NOMO-1 treated with DMSO at 0.1 percent for 48 hours (cell line): ENCODE results near the gene SHISA5.
"Not testable (repeated sequence)": the region's sequence is repeated elsewhere in the genome, so short reads cannot be mapped to it uniquely, and the experiment has no call there.

Experiments
- DNase-seq: peaks from one replicate; lab custom pipeline; 2025; ENCODE audit not compliant: unreplicated experiment; lab: John Stamatoyannopoulos, UW

The SHISA5 gene

DNA sequence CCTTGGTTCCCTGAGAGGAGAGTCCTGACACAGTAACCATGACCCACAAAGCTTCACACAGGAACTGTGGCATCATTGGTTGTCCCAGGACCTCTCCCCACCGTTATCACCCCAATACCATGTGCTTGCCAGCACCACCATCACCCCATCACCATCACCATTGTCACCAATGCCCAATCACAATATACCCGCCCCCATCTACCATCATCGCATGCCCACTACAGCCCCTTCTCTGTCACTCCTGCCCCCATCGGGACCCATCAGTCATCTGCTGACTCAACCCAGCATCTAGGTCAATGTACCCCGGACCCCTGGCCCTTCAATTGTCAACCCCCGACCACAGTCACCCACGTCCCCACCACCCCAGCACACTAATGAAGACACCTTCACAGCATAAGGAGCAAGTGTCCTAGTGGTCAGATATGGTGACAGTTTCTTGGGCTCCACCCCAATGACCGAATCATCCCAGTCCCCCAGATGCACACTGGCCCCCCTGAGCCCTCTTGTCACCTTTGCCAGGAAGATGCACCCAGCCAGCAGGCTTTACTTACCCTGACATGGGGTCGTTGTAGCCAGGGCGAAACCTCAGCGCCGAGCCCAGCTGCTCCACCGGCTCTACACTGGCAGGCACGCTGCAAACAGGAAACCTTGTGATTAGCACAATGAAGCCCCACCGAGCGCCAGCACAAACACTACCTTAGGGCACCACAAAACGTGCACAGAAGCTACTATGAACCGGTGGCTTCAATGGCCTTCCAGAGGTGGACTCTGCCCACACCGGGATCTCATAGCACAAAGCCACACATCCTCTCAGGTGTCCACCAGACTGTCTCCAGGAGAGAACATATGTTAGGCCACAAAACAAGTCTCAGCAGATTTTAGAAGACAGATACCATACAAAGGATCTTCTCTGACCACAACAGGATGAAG, 25.1 kb downstream of the SHISA5 start:
- peak; percentile 56 for DNase-seq

DNA sequence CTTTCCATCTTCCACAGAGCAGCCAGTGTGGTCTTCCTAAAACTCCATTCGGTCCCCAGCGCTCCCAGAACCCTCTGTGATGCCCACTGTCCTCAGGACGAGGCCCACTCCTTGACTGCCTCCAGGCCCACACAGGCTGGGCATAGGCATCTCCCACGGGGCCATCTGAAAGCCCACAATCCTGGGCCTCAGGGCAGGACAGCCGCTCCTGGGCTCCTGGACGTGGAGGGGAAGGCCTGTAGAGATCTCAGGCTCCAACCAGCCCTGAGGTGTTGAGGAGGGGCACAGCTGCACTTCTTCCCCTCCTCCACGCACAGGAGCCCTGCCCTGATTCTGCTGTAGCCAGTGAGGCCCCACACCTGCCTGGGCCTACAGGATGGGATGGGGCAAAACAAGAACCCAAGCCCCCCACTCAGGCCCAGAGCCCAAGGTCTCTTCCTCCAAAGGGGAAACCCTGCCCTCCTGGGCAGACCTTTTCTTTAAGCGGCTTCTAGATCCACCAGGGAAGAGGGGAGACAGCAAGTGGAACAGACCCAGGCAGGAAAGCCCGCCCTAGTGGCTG, 25.9 kb downstream of the SHISA5 start:
- no peak for DNase-seq

DNA sequence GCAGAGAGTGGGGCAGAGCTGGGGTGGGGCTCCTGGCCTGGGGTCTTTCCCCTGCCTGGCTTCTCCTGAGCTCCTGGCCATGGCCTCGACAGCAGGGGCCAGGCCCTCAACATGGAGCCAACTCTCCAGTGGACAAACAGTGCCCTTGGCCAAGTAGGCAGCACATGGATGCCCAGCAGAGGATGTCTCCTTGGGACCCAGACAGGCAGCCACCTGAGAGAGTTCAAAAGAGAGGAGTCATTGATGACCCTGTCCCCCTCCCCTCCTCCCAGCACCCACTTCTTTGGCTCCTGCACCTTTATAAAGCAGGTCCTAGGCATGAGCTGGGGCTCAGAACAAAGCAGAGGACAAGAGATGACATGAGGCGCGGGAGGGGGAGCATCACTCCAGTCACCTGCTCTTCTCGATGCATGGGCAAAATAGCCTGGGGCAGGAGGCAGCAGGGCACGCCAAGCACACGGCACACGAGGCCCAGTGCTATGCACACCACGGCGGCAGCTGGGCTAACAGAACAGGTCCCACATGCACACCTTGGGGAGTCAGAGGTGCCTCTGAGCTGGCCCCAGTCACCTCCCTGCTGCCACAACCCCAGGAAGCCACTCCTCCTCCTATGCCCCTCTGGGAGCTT, 27.4 kb downstream of the SHISA5 start:
- no peak for DNase-seq

DNA sequence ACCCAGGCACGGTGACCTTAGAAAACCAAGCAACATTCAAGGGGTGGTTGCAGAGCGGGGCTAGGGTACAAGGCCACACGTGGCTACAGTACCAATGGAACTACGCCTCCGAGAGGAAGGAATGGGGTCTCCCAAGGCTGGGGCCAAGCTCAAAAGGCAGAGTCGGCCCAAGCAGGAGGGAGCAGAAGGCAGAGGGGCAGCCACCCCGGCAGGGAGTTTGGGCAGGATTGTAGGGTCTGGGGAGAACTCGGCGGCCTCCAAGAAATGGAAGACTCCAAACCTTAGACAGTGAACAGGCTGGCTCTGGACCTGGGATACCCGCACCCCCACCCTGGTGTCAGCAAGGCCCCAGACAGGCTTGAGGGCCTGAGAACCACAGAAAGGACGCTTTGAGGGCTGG, 28.8 kb downstream of the SHISA5 start:
- DNase-seq, result no peak

DNA sequence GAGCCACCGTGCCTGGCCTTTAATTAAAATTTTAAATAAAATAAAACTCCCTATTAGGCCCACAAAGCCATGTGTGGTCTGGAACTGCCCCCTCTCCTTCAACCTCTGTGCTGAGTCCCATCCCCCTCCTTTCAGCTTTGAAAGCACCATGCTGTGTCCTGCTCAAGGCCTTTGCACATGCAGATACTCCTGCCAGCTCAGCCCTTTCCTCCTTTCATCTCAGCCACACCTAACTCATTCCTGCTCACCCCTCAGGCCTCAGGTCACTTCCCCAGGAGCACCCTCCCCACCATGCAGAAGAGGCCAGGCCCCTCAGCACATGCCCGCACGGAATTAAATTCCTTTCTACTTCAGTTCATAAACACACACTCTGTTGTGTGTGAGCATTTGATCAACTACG, 29.4 kb downstream of the SHISA5 start:
- no peak for DNase-seq

DNA sequence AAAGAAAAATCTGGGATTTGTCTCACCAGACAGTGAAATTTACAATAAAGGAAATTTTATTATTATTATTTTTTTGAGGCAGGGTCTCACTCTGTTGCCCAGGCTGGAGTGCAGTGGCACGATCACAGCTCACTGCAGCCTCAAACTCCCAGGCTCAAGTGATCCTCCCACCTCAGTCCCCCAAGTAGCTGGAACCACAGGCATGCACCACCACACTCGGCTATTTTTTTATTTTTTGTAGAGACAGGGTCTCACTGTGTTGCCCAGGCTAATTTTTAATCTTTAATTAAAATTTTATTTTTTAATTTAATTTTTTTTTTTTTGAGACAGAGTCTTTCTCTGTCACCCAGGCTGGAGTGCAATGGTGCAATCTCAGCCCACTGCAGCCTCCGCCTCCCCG, 29.9 kb downstream of the SHISA5 start:
- not testable (repeated sequence) for DNase-seq

DNA sequence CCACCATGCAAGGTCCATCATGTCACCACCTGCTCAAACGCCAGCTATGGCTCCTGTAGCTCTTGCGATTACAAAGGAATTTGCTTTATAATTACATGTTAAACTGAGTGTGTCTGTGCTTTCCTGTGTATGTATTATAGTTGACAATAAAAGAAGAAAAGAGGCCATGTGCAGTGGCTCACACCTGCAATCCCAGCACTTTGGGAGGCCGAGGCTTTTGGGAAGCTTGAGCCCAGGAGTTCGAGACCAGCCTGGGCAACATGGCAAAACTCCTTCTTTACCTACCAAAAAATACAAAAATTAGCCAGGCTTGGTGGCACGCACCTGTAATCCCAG, 30.4 kb downstream of the SHISA5 start:
- DNase-seq, result no peak

DNA sequence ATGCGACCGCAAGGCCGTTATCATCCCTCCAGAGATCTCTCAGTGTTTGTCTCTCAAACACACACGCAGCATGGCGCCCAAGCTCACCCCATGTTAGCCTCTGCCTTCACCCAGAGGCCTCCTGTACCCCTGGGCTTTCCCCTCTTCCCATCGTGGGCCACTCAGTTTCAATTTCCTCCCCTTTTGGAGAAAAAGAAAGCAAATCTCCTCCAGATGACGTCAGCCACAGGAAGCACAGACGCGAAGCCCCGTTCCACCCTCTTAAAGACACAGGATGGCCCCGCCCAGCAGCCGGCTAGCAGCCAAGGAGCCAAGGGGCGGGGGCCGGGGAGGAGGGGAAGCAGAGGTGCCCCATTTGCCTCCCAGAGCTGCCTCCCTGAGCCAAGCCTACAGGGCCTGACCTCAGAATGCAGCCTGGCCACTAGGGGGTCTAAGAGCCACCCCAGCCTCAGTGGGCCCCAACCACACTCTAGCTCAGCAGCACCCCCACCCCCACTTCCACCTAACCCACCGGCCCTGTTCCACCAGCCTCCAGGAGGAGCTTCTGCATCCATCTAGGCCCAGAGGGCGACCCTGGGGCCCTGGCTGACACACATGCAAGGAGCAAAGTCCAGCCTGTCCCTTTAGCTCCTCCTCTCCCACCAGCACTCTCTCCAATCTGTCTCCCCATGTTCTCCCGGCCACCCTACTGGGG, 30.9 kb downstream of the SHISA5 start:
- DNase-seq, result peak; percentile 98

DNA sequence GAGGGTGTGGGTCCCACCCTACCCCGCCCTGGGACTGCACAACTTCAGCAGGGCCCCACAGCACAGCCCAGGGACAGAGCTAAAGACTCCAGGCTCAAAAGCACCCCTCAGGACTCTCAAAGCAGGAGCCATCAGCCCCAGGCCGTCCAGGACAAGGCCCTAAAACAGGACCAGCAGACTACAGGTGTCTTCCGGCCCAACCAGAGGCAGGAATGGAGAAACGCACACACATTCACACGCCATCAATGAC, 31.4 kb downstream of the SHISA5 start:
- DNase-seq, result no peak

DNA sequence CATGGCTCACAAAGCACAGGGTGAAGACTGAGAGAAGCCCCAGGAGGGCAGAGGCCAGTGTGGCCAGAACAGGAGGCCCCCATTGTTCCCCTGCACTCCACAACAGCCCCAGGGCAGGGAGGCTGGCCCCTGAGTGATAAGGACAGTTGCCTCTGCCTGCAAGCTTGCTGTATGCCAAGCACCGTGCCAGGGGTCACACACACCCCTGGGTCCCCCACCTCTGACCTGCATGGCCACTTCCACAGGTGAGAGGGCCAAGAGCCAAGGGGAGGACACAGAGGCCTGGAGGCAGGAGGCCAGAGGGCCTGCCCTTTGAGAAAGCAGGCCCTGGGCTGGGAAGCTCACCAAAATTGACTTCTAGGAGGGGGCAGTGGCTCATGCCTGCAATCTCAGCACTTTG, 33.7 kb downstream of the SHISA5 start:
- DNase-seq, result no peak

DNA sequence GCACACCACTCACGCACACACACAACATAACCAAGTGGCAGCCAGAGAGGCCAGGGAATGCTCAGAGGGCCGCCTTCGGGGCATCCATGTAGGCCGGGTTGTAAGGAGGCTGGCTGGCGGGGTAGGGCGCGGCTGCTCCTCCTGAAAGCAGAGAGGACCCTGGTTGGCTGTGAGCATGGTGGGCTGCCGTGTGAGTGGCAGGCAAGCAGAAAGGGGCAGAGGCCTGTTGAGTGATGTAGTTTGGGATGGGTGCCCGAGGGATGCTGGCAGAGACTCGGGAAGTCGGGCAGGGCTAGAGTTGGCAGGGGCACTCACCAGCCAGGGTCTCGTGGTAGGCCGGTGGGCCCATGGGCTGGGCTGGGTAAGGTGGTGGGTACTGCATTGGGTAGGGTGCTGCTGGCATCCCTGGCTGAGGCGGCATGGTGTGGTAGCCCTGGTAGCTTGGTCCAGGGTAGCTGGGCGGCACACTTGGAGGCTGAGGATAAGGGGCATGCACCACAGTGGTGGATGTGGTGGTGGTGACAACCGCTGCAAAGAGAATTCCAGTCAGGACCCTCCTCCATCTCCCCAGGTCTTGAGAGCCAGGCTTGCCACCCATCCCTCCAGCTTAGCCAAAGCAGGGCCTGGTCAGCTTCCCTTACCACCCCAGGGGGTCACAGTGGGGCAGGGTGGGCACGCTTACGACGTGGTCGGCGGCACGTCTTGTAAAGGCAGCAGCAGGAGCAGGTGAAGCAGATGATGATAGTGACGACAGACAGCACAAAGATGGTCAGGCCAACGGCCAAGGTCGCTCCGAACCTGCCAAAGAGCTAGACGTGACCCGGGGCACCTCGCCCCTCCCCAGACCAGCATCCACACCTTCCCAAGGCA, 34.7 kb downstream of the SHISA5 start:
- no peak for DNase-seq

DNA sequence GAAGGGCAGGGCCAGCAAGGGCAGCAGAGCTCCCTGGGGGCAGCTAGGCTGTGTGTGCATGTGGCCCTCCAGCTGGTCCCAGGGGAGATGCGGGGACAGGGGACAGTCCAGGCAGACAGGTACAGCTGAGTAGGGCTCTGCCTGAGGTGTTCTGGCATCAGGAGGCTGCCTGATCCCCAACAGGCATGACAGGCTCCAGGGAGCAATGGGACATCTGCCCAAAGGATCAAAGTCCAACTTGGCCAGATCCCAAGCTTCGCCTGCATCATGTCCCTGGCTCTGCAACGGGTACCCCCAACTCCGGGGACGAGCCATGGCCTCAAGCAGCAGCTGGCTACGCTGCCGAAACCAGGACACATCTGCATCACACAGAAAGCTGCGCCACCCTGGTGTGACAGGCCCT, 35.6 kb downstream of the SHISA5 start:
- DNase-seq, result no peak

DNA sequence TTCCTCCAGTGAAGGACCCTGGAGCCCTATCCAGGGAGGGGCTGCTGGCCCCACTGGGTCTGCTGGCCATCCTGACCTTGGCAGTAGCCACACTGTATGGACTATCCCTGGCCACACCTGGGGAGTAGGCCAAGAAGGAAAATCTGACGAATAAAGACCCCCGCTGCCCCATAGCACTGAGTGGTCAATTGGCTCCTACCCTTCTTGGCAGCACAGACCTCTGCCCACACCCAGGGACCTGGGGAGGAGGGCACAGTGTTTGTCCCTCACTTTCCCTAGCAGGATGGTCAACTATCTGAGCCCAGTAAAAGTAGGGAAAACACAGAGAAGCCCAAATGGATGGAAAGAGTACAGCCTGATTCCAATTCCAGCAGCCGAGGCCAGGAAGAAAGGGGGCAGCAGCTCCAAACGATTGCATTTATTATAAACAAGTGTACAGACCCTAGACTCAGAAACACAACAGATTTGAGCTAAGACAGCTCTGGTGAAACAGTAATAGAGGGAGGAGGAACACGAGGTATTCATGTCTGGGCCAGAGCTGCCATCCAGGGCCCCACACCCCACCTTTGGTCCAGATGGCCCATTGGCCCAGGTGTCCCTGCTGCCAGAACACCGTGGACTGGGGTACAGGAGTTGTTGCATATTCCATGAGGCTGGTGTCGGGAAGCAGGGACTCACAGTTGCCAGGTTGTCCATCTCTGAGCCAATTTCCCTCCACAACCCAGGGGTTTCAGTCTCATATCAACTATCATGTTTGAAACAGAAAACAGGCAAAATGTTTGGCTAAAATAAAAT, 36.3 kb downstream of the SHISA5 start:
- DNase-seq, result no peak

DNA sequence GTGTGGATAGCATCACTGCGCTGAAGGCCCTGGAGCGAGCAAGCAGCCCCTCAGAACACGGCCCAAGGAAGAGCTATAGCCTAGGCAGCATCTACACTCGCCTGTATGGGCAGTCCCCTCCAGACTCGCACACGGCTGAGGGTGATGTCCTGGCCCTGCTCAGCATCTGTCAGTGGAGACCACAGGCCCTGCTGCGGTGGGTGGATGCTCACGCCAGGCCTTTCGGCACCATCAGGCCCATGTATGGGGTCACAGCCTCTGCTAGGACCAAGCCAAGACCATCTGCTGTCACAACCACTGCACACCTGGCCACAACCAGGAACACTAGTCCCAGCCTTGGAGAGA, 36.9 kb downstream of the SHISA5 start:
- DNase-seq, result no peak

DNA sequence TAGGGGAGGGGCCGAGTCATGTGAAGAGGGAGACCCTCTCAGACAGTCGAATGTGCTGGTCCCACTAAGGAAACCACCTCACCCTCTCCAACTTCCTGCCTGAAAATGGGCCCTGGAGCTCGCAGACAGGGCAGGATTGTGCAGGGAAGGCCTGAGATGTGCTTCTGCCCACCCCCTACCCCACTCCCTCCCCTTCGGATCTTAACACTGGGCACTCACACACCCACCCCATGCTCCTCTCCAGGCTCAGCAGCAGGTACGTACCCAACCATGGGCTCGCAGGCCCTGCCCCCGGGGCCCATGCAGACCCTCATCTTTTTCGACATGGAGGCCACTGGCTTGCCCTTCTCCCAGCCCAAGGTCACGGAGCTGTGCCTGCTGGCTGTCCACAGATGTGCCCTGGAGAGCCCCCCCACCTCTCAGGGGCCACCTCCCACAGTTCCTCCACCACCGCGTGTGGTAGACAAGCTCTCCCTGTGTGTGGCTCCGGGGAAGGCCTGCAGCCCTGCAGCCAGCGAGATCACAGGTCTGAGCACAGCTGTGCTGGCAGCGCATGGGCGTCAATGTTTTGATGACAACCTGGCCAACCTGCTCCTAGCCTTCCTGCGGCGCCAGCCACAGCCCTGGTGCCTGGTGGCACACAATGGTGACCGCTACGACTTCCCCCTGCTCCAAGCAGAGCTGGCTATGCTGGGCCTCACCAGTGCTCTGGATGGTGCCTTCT, 37.4 kb downstream of the SHISA5 start:
- no peak for DNase-seq

DNA sequence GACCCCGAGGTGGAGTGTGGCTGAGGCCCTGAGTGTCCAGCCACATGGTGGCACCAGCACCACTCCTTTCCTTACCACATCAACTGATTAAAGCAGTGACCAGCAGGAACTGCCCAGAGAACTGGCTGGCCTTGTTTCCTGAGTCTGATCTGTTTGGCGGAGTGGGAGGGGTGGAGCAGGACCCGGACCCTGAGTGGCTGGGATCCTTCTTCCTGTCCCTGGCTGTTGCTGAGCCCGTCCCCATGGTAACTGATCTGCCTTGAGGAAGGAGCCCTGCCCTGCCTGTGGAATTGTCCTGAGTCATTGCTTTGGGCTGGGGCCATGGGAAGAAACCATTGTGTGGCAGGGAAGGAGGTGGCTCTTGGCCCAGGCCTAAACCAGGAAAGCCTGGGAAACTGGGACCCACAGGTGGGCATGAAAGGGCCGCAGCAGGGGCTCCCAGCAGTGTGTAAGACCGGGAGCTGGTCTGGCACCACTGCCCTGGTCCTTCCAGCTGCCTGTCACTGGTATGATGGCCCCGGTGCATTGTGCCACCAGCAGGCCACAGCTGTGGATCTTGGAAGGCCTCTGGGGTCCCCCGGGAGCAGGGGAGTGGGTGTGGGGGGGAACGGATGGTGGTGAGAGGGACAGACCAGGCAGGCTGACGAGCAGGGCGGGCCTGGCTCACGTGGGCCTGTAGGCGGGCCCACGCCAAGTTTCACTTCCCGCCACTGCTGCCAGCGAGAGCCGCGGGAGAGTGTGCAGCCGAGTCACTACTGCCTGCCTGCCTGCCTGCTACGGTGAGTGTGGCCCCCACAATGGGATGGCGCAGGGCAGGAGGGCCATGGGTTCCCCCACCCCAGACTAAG, 38.2 kb downstream of the SHISA5 start:
- DNase-seq, result peak; percentile 88

DNA sequence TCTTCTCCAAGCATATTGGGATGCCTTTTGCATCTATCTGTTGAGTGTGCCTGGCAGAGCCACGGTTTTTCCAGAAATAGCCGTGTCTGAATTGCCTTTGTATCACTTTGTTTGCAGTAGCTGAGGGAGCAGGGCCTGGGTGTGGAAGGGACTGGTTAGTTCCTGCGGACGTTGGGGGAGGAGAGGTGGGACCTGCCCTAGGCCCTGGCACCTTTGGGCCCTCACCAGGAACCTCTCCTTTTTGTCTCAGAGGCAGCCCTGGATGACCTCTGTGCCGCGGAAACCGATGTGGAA, 38.8 kb downstream of the SHISA5 start:
- DNase-seq, result no peak

DNA sequence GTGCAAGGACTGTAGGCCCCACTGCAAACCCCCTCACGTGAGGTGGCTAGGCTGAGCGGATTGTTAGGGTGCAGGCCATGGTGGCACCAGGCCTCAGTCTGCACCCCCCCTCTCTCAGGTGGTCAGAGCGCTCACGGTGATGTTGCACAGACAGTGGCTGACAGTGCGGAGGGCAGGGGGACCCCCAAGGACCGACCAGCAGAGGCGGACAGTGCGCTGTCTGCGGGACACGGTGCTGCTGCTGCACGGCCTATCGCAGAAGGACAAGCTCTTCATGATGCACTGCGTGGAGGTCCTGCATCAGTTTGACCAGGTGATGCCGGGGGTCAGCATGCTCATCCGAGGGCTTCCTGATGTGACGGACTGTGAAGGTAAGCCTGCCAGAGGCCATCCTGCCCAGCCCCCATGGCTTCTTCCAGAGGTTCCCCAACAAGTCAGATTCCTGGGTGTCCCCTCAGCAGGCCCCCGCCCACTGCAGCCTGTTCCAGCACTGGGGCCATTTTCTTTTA, 39.2 kb downstream of the SHISA5 start:
- no peak for DNase-seq

DNA sequence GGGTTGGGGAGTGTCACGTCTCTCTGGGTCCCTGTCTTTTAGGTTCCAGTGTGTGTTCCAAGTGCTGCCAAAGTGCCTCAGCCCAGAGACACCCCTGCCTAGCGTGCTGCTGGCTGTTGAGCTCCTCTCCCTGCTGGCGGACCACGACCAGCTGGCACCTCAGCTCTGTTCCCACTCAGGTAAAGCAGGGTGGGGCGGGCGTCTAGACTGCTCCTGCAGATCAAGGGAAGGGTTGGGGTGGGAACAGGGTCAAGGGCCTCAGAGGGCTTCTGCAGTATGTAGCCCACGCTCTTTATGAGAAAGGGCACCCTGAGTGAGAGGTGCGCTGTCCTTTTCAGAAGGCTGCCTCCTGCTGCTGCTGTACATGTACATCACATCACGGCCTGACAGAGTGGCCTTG, 40.3 kb downstream of the SHISA5 start:
- no peak for DNase-seq
